ENCODE measurements around the gene ALKBH4.

GRCh38 chr7:102451371-102452054, 13.2 kb downstream of the ALKBH4 start:
- TF ChIP-seq CTCF (optimal IDR thresholded peaks at IDR 0.05 in 1 of 3, IDR thresholded peaks at IDR 0.05 in 1 of 3, conservative IDR thresholded peaks at IDR 0.05 in 1 of 3; ENCODE audit: extremely low read depth in 1 of 3, insufficient read depth in 2 of 3, low read length in 3 of 3) (no peak), EZH2 (IDR thresholded peaks at IDR 0.05; ENCODE audit: low read length) (no peak)
